ENCODE measurements around the gene SPDYE16.
"Not testable (repeated sequence)": the region's sequence is repeated elsewhere in the genome, so short reads cannot be mapped to it uniquely, and the experiment has no call there.

GRCh38 chr7:76568742-76569141, 25.6 kb upstream of the SPDYE16 start:
- TF ChIP-seq, protein P1, sequence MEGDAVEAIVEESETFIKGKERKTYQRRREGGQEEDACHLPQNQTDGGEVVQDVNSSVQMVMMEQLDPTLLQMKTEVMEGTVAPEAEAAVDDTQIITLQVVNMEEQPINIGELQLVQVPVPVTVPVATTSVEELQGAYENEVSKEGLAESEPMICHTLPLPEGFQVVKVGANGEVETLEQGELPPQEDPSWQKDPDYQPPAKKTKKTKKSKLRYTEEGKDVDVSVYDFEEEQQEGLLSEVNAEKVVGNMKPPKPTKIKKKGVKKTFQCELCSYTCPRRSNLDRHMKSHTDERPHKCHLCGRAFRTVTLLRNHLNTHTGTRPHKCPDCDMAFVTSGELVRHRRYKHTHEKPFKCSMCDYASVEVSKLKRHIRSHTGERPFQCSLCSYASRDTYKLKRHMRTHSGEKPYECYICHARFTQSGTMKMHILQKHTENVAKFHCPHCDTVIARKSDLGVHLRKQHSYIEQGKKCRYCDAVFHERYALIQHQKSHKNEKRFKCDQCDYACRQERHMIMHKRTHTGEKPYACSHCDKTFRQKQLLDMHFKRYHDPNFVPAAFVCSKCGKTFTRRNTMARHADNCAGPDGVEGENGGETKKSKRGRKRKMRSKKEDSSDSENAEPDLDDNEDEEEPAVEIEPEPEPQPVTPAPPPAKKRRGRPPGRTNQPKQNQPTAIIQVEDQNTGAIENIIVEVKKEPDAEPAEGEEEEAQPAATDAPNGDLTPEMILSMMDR (conservative IDR thresholded peaks at IDR 0.05; ENCODE audit: low read depth, low read length): not testable (repeated sequence)
- TF ChIP-seq EZH2 (IDR thresholded peaks at IDR 0.05; ENCODE audit: borderline replicate concordance, low read depth, low read length, poor library complexity, severe bottlenecking): not testable (repeated sequence)
